Measurements from ENCODE around the gene TMEM175.

The TMEM175 gene

GRCh38 chr4:960140-960635 is 27.9 kb downstream of the TMEM175 start:
- Histone ChIP-seq H3K9me3 (ENCODE audit: control insufficient read depth, insufficient read depth, low read length) (no peaks in the 10 kb centered on the region), H3K4me1 (ENCODE audit: insufficient read depth, low read length) (no peaks in the 10 kb centered on the region), H3K36me3 (ENCODE audit: insufficient read depth, low read length) (no peaks in the 10 kb centered on the region; the same call in 1 of the 2 replicates), H3K9ac (ENCODE audit: low read depth, low read length) (no peak overlapping the region)

DNA sequence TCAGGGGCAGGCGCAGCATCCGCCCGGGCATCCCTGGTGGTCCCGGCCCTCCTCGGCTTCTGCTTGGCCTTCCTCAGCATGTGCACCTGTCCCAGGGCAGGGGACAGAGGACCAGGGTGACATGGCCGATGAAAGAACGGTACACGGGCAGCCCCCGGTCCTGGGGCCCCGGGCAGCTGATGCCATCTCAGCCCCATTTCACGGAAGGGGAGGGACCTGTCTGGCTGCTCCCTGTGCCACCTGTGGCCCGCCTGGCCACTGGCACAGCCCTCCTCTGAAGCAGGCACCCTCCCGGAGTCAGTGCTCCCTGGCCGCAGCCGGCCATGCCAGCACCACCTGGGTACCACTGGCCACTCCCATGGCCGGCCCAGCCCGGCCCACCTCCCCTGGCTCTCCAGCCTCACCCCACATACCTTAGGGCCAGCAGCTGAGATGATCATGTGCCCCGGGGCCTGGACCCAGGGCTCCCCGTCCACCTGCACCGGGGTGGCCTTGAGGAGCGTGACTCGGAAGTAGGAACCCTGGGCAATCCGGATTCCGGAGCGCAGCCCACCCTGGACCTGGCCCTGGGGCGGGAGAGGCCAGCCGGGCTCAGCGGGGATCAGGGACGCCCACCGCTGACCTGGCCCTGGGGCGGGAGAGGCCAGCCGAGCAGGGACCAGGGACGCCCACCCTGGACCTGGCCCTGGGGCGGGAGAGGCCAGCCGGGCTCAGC is 28.5 kb downstream of the TMEM175 start:
- no peaks in the 10 kb centered on the region for H3K9me3 ChIP-seq (ENCODE audit: control insufficient read depth, insufficient read depth, low read length)
- H3K9ac ChIP-seq (ENCODE audit: low read depth, low read length) = no peak overlapping the region
- H3K36me3 ChIP-seq (ENCODE audit: insufficient read depth, low read length) = no peaks in the 10 kb centered on the region; the same call in 1 of the 2 replicates
- no peaks in the 10 kb centered on the region for H3K4me1 ChIP-seq (ENCODE audit: insufficient read depth, low read length)

DNA sequence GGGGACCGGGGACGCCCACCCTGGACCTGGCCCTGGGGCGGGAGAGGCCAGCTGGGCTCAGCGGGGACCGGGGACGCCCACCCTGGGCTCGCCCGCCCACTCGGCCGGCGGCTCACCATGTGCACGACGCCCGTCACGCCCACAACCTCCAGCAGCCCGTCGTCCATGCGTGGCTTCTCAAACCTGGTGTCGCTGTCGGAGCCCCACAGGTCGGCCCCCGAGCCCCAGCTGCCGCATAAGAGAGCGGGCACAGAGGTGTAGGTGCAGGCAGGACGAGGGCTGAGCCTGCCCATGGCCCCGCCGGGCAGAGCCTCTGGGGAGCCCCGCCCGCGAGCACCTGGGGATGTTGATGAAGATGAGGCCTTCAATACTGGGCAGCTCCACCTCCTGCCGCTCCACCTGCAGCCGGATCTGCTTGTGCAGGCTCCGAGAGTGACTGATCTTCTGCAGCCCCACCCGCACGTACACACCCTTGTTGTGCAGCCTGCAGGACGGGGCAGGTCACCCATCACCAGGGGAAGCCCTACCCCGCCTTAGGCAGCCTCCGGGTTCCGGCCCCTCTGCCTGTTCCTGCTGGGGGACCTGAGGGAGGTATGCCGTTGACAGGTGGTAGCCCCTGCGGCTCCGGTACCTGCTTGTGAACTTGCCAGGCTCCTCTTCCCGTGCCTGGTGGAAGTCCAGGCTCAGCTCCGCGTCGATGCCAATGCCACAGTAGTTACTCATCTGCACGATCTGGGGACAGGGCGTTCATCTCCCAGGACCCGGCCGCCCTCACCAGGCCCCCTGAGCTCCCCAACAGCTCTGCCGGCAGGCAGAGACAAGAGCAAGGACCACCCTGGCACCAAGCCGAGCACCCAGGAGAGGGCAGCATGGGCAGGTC is 29.3 kb downstream of the TMEM175 start:
- H3K36me3 ChIP-seq (ENCODE audit: insufficient read depth, low read length) = no peaks in the 10 kb centered on the region; the same call in 1 of the 2 replicates
- no peak overlapping the region for H3K9ac ChIP-seq (ENCODE audit: low read depth, low read length)
- no peaks in the 10 kb centered on the region for H3K4me1 ChIP-seq (ENCODE audit: insufficient read depth, low read length)
- H3K9me3 ChIP-seq (ENCODE audit: control insufficient read depth, insufficient read depth, low read length) = no peaks in the 10 kb centered on the region

DNA sequence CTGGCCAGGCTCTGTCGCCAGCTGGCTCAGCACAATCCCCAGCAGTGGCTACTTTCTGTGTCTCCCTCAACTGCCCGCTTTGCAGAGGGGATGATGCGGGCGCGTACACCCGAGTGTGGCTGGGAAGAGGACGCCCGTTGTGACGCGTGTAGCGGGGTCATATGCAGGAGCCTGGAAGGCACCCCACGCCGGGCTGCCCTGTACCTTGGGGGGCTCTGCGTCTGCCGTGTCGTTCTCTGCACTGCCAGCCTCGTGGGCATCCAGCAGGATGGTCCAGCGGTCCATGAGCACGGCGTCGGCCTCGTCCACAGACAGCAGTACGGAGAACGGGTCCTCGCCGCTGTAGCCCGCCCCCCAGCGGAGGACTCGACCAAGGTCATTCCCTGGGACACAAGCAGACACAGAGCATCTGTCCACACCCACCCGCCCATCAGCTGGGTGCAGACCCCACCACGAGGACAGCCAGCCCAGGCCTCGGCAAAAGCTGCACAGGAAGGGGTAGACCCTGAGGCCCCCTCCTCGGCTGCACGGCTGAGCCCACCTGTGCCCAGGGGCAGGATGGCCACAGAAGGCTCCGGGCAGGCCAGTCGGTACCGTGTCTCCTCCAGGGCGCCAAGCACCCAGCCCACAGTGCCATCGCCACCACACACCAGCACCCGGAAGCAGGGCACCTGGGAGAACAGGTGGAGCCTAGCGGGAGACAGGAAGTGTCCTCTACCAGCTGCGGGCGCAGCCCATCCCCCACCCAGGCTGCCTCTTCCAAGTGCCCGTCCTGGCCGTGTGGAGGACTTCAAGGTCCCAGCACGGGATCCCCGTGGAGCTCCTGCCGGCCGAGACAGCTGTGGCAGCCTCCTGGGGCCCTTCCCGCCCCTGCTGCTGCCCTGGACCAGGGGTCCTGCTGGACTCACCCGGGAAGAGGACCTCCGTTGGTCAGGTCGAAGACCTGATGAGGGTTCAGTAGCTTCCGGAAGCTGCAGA is 30.3 kb downstream of the TMEM175 start:
- no peaks in the 10 kb centered on the region for H3K9me3 ChIP-seq (ENCODE audit: control insufficient read depth, insufficient read depth, low read length)
- no peaks in the 10 kb centered on the region; the same call in 1 of the 2 replicates for H3K36me3 ChIP-seq (ENCODE audit: insufficient read depth, low read length)

DNA sequence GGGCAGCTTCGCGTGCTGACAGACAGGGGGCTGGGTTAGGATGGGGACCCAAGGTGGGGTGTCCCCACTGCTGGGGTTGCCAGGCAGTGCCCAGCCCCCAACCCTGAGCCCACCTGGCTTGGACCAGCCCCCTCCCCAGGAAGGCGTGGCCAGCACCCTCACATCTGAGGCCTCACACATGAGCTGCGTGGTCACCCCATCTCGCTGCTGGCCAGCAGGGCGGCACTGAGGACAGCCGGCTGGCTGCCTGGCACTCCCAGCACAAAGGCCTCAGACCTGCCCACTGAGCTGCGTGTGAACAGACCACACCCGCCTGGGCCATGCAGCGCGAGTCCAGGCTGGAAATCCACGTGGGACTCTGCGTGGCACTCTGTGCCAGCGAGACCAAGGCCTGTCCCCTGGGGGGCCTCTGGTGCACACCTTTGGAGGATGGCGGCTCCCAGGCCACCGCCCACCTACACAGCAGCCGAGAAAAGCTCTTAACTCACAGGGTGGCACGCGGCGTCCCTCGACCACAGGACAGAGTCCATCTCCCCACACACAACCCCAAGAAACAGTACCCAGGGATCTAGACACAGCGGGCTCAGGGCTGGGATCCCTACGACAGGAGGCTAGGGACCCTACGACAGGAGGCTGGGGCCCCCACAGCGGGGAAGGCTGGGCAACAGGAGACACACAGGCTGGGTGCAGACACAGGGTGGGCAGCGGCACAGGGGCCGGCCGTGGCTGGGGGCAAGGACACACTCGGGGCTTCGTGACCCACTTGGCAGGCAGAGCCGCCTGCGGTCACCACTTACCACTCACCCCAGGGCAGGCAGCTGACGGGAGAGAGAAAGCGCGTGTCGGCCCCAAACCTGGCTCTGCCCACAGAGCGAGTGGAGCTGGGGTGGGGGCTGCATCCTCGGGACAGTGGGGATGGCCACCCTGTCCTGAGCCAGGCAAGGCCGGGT is 31.3 kb downstream of the TMEM175 start:
- Histone ChIP-seq H3K9me3 (ENCODE audit: control insufficient read depth, insufficient read depth, low read length) (no peaks in the 10 kb centered on the region), H3K36me3 (ENCODE audit: insufficient read depth, low read length) (no peaks in the 10 kb centered on the region; the same call in 1 of the 2 replicates), H3K4me1 (ENCODE audit: insufficient read depth, low read length) (no peaks in the 10 kb centered on the region; the same call in 1 of the 2 replicates), H3K9ac (ENCODE audit: low read depth, low read length) (no peak overlapping the region)

More for the DNA sequence above, 30.3 kb downstream of the TMEM175 start:
- no peaks in the 10 kb centered on the region for H3K4me1 ChIP-seq (ENCODE audit: insufficient read depth, low read length)
- no peak overlapping the region for H3K9ac ChIP-seq (ENCODE audit: low read depth, low read length)

DNA sequence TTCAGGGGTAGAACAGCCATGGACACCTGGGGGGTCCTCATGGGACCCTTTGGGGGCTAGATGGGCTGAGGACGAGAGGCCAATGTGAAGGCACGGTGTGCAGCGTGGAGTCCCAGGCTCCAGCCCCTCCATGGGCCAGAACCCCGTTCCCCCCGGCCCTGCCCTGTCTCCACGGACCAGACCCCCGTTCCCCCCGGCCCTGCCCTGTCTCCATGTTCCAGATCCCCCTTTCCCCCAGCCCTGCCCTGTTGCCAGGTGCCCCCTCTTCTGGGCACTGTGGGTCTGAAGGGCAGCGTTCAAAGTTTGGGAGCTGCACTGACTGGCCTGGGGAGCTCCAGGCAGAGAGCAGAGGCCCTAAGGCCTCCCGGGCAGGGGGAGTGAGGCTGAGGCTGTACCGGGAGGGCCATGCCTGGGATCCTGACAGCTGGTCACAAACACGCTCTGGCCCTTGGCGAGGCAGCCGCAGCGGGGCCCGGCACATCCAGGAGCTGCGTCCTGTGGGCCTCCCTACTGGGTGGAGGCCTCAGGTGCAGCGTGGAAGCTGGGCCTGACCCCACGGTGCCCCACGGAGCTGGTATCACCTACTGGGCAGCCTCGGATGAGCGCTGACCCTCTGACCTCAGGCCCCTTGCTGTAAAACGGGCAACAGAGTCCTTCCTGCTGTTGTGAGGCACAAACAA is 32.2 kb downstream of the TMEM175 start:
- Histone ChIP-seq H3K4me1 (ENCODE audit: insufficient read depth, low read length) (no peaks in the 10 kb centered on the region; the same call in 1 of the 2 replicates), H3K9ac (ENCODE audit: low read depth, low read length) (no peak overlapping the region), H3K36me3 (ENCODE audit: insufficient read depth, low read length) (no peaks in the 10 kb centered on the region; the same call in 1 of the 2 replicates), H3K9me3 (ENCODE audit: control insufficient read depth, insufficient read depth, low read length) (no peaks in the 10 kb centered on the region)

- no peaks in the 10 kb centered on the region; the same call in 1 of the 2 replicates for H3K36me3 ChIP-seq (ENCODE audit: insufficient read depth, low read length)
- no peaks in the 10 kb centered on the region; the same call in 1 of the 2 replicates for H3K4me1 ChIP-seq (ENCODE audit: insufficient read depth, low read length)
- H3K9me3 ChIP-seq (ENCODE audit: control insufficient read depth, insufficient read depth, low read length) = no peaks in the 10 kb centered on the region
These were observed 32.9 kb downstream of the TMEM175 start for GRCh38 chr4:965048-965765.

GRCh38 chr4:965766-966134 is 33.5 kb downstream of the TMEM175 start:
- Histone ChIP-seq H3K4me1 (ENCODE audit: insufficient read depth, low read length) (no peaks in the 10 kb centered on the region; the same call in 1 of the 2 replicates), H3K9ac (ENCODE audit: low read depth, low read length) (no peak overlapping the region), H3K36me3 (ENCODE audit: insufficient read depth, low read length) (no peaks in the 10 kb centered on the region), H3K9me3 (ENCODE audit: control insufficient read depth, insufficient read depth, low read length) (no peaks in the 10 kb centered on the region)

More at GRCh38 chr4:965048-965765, 32.9 kb downstream of the TMEM175 start:
- no peak overlapping the region for H3K9ac ChIP-seq (ENCODE audit: low read depth, low read length)

DNA sequence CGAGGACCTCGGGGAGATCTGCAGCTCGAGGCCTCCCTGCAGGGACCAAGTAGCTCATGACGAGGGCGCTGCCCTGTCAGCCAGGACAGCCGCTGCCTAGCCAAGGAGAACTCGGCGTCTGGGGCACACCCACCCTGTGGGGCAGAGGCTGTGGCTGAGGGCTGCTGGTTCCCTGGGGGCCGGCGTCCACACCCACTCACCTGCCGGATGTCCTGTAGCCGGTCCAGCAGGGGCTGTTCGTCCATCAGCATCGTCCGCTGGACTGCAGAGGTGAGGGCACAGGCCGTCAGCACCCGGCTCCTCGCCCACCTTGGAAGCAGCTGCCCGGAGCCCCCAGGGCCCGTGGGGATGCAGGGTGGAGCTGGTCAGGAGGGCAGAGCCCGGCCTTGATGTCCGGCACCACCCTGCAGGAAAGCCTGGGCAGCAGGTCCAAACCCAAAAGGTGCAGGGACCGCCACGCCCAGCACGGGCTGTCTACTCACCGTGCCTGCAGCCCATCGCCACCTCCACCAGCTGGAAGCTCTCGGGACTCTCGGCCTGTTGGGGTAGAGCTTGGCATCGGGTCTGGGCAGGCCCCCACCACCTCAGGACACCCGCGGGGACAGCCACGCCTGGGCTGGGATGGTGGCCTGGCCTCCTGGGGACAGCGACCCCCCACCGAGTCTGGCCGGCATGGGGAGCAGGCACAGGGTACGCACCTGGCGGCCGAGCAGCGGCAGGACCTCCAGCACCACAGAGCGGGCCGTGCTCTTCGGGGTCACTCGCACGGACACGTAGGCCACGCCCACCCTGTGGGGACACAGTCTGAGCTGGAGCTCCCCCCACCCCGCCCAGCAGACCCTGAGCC is 34.2 kb downstream of the TMEM175 start:
- no peaks in the 10 kb centered on the region for H3K36me3 ChIP-seq (ENCODE audit: insufficient read depth, low read length)
- no peaks in the 10 kb centered on the region for H3K9me3 ChIP-seq (ENCODE audit: control insufficient read depth, insufficient read depth, low read length)
- no peak overlapping the region for H3K9ac ChIP-seq (ENCODE audit: low read depth, low read length)
- H3K4me1 ChIP-seq (ENCODE audit: insufficient read depth, low read length) = no peaks in the 10 kb centered on the region; the same call in 1 of the 2 replicates

DNA sequence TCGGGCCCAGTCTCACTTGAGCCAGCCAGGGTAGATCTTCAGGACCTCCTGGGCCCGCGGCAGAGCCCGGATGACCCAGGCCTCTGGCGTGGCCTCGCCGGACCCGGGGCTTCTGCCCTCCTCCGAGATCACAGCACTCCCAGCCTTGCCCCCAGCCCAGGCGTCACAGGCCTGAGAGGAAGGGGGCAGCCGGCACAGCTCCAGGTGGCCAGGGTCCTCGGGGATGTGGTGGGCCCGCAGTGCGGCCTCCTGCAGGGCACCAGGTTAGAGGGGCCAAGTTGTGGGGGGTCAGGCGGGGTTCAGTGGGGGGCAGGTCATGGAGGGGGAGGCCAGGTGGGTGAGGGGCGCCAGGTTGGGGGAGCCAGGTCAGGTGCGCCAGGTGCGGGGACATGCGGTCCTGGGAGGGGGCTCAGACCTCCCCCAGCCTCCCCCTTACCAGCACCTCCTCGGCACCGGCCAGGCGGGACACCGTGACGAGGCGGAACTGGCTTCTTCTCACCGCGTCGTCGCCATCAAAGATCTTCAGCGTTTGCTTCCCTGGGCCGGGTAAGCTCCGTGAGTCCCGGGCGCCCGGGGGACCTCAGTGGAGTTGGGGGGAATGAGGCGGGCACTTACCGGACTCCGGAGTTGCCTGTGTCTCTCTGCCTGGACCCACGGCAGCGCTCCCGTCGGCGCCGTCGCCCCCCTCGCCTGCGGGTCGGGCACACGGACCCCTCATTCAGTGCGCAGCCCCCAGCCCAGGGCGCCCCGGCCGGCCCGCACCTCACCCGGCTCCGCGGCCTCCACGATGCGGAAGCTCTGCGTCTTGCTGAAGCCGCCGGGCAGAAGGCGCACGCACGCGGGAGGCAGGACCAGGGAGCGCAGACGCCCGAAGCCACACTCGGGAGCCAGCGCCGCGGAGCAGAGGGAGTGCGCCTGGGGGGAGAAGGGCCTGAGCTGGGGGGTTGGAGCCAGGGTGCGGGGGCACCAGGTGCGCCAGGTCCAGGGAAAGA is 35.1 kb downstream of the TMEM175 start:
- Histone ChIP-seq H3K9me3 (ENCODE audit: control insufficient read depth, insufficient read depth, low read length) (no peaks in the 10 kb centered on the region), H3K4me1 (ENCODE audit: insufficient read depth, low read length) (no peaks in the 10 kb centered on the region; the same call in 1 of the 2 replicates), H3K9ac (ENCODE audit: low read depth, low read length) (peak overlapping the region; percentile 42; the same call in 1 of the 2 replicates), H3K36me3 (ENCODE audit: insufficient read depth, low read length) (no peaks in the 10 kb centered on the region)
